IPS DF 4.7 (cell line): ENCODE data around the gene TXNDC15.

ENCODE experiments used
- DNase-seq: peaks from one replicate; pipeline ENCODE4 v3.0.0-alpha.2; 2013; ENCODE audit warnings: low spot score; ENCODE audit errors: extremely low read depth

Gene TXNDC15

DNA sequence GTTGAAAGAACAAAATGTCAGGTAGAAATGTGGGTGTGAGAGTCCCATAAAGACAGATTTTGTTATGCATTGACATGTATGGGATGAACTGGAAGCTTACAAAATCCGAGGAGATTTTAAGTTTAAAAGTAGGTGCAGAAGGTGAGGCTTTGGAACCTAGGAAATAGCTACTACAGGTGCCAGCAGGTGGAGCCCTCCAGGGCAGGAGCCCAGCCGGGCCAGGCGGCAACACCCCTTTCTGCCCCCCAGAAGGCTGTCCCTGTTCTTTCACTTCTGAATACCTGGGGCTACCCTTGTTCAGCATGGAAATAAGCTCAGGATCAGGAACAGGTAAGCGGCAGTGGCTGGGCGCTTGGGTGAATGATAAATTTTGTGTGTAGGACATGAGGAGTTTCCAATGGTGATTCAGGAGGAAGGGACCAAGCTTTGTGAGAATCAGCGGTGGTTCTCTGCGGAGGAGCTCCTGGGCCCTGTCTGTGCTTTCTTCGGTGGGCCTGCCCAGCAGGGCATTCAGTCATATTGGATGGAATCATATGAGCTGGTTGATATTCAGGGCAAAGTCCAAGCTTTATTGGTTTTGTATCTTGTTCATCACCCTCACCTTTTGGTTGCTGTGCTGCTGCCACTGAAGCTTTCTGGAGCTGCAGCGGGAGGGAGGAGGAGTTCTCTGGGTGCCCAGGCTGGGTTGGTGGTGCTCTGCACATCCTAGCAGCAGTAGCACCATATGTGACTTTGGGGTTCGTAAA is 43.1 kb downstream of the TXNDC15 start:
- no peak for DNase-seq

DNA sequence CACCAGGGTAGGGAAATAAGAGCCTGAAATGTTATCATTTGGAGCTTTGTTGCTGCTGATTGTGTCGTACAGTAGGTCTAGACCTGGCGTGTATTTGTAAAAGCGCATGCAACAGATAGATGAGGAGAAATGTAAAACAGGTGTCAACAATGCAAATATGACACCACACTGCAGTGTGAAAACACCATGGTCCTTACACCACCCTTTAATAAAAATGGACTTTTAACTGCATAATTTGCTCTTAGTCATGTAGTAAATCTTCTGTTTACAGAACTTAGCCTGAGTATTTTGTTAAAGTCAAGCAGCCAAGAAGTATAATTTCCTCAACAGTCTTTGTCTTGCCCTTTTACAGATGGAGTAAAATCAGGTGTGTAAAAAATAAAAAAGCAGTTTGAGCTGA is 44.7 kb downstream of the TXNDC15 start:
- no peak for DNase-seq

DNA sequence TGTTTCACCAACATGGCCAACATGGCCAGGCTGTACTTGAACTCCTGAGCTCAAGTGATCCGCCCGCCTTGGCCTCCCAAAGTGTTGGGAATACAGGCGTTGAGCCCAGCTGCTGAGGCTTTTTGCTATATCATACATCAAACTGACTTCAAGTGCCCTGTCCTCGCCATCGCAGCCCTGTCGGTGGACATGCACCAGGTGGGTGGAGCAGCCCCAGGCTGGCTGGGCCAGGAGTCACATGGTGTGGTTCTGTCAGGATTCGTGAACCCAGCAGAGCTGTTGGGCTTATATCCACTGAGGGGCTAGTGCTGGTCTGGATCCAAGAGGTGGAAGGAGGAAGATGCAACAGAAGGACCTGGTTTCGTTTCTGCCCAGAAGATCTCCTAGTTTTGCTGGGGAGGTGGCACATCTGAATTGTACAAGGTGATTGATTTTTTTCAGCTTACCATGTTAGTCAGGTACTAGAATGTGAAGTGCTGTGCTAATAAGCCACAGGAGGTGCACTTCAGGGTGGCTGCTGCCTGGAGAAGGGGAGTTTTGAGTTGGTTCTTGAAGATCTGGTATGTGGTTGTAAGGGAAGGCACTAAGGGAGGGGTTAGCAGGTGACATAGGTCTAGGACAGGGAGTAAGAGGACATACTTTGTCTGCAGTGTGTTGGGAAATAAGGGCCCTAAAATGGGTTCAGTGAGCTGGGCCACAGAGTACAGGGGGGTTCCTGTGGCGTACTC is 46.8 kb downstream of the TXNDC15 start:
- DNase-seq: no peak

DNA sequence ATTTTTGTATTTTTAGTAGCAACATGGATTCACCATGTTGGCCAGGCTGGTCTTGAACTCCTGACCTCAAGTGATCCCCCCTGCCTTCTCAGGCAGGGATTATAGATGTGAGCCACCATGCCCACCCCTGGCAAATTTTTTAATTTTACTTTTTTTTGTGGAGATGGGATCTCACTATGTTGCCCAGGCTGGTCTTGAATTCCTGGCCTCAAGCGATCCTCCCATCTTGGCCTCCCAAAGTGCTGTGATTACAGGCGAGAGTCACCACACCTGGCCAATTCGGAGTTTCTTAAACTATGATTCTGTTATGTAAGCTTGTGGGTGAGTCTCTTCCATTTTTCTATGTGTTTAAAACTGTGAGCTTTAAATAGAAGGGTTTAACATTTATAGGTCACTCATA is 58.3 kb downstream of the TXNDC15 start:
- DNase-seq: no peak

DNA sequence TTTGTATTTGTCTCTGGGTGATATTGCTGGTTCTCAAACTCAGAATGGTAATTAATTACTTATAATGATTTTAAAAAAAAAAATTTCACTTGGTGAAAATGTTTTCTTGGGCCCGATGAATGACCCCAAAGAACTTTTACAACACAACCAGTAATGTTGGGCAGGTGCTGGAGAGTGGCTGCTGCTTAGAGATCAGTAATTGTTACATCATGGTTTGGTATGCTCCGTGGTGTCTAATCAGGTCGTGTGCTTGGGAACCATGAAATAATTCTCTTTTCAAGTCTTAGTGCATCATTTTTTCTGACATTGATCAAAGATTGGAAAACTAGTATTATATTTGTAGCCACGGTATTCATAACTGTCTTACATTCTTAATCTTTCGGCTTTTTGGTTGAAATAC is 60.0 kb downstream of the TXNDC15 start:
- no peak for DNase-seq

DNA sequence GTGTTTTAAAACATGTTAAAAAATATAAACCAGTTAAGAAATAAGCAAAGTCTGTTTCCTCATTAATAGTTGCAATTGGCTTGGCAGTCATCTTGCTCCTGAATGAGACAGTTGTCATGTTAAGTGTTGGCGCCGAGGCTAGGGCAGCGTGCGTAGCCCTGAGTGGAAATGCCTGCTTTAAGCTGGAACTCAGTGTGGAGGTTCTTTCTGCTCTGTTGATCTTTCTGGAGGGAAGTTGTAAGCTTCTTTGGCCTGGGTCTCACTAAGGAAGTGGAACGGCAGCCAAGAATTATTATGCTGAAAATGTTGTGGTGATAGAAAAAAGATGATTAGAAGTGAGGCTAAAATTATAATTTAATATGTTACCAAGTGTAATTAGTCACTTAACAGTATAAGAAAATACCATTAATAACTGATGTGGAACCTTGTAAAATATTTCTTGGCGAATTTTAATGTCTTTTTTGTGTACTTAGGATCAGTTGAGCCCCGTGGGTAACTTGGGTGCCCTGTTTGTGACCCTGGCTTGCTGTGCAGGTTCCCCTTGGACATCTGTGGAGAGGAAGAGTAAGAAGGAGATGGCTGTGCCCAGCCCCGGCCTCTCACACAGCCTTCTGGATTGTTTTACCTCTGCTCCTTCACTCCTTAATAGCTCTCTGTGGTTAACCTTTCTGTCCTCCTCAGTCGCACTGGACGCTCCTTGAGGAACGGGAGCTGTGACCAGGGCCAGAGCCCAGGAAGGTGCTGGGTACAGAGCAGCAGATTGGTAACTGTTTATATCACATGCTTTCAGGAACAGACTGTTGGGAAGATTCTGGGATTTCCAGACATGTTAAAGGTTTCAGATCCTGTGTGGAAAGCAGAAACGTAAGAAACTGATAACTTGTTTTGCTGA is 61.8 kb downstream of the TXNDC15 start:
- DNase-seq: no peak

DNA sequence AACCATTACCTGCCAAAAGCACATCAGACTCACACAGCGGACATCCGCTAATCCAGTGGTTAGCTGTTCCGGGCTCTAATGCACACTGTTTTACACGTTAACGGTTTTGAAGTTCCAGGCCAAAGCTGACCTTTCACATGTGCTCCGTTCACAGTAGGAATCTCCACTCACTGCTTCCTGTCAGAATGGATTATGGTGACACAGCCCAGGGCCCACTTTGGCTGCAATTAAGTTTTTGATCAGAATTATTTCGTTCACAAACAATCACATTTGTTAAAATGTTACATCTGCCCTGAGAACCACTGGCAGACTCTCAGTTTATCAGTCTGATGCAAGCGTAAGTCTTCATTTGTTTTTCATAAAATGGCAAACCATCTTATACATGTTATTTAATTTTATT is 63.4 kb downstream of the TXNDC15 start:
- DNase-seq: no peak

DNA sequence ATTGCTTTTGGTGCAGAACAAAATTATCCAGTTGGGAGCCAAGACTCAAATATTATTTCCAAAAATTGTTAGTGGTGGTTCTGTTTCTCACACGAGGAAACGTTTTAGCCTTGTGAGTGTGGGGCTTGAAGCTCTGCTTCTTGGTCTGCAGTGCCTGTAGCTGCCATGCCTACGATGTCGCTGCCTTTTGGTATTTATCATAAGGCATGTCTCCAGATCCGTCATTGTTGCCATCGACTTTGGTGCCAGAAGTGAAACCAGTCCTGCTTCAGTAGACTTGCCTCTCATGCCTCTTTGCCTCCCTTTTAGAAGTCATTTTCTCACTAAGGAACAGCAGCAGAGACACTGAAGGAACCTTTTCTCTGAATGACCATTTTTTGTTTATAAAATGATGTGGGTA is 63.9 kb downstream of the TXNDC15 start:
- no peak for DNase-seq

DNA sequence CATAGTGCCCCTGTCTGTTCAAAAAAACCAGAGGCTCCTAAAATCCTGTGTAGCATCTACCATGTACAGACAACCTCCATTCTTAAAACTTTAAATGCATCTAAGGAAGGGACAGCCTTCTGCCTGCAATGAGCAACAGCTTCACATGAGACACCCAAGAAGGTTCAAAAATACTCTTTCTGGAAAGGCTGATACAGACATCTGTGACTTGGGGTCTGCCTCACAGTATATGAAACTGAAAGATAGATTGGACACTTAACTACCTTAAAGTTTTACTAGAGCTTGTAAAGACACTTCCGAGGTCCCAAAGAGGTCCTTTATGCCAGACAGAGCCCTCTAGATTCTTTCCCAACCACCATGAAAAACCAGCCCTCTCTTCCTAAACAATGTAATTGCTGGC is 65.3 kb downstream of the TXNDC15 start:
- no peak for DNase-seq

DNA sequence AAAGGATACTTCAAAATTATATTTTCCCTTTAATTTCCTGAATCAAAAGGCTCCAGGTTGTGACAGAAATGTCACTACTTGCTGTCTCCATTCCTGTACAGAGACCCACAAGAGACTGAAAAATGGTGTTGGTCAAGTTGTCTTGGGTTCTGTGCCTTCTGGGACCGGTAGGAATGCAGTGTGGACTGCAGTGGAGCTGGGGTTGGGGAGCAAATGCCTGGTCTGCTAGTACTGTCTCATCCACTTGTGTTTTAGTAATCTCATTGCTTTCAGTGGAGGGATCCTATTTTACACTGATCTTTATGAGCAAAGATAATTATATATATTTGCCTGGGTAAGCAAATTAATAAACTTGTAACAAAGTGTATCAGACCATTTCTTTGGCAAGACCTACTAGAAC is 69.4 kb downstream of the TXNDC15 start:
- DNase-seq: no peak

DNA sequence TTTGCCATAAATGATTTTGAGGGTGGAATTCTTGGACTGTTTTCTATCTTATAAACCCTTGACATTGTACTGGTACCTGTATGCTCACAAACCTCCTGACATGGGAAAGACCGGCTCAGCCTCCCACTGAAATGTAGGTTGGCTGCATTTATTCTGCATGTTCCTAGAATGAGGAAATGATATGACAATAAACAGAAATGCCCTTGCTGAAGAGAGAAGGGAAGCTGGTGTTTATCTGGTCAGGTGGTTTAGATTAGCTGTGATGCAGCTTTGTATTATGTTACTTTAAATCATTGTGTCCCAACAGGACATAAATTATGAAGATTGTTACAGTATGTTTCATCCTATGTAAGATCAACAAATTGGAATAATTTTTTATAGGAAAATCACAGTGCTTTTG is 70.5 kb downstream of the TXNDC15 start:
- DNase-seq: no peak

DNA sequence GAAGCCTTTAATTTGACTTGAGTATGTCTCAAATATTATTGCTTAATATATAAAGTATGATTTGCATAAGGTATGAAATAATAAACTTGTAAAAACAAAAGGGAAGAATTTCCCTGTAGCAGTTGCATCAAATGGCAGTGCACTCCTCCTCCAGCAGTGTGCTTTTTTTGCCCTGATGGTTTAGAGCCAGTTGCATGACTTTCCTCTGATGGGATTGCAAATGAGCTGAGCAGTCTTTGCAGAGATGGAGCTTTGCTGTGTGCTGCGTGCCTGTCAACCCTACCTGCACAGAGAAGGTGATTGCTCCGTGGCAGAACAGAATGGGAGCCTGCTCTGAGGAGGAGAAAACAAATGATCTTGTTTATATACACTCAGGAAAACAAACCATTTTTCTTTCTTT is 70.9 kb downstream of the TXNDC15 start:
- no peak for DNase-seq

DNA sequence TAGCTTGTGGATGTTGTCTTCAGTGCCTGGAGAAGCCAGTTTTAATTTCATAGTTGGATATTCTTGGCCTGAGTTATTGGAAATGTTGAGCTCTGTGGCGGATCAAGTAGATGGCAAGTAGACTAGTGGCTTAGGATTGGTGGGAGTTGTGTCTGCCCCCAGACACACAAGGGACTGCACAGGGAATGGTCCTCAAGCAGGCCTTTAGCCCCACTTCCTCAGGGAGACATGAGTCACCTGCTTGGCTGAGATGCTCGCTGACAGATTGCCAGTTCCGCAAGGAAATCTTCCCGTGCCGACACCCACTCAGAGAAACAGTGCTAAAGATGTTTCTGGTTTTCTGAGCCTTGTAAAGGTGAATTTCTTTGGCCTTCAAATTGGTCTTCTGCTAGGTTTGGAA is 74.7 kb downstream of the TXNDC15 start:
- DNase-seq: no peak

DNA sequence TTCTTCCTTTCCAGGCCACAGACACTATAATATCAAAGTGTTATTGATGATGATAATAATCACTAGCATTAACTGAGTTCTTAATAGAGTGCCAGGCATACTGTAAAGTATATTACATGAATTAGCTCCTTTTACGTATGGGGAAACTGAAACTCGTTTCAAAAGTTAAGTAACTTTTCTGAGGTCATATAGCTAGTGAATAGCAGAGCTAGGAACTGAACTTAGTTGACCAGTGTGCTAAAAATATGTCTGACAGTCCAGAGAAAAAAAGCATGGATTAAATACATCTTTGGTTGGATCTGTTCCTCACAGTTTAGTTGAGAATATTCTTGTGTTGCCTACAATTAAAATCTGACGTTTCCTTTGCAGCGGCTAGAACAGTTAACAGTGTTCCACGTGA is 75.1 kb downstream of the TXNDC15 start:
- no peak for DNase-seq
